Breast epithelium (tissue), 3 donors: ENCODE data around the gene RBM5.

Experiments used
- POLR2A ChIP-seq: fragments of 450-650 bp; IDR thresholded peaks from one replicate; pipeline ENCODE4 v1.6.1; 2016; ENCODE audit warnings: antibody characterized with exemption, mild to moderate bottlenecking, moderate library complexity
- TF ChIP-seq, protein P1 (sequence below), 3 donors: fragments of 450-650 bp; IDR thresholded peaks; one replicate each; pipeline ENCODE4 v1.5.1; 2016 to 2017; ENCODE audit warnings: antibody characterized with exemption in 3 of 3, mild to moderate bottlenecking in 3 of 3, moderate library complexity in 3 of 3

DNA sequence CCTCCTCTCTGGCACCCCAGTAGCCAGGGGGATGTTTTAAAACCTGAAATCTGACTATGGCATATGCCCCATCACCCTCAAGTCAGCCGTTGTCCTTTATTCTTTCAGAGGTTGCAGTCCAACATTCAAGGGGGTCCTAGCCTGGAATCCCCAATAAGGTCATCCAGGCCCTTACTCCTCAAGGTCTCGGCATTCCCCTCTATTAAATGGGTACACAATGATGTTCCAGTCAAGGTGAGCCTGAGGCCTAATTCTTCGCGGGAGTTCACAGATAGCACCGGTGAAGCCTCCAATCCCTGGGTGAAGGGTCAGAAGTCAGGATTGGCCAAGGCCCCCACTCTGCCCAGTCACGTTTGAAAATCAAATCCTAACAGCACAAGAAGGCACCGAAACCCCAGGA, 58.3 kb downstream of the RBM5 start:
- TF ChIP-seq, protein P1, sequence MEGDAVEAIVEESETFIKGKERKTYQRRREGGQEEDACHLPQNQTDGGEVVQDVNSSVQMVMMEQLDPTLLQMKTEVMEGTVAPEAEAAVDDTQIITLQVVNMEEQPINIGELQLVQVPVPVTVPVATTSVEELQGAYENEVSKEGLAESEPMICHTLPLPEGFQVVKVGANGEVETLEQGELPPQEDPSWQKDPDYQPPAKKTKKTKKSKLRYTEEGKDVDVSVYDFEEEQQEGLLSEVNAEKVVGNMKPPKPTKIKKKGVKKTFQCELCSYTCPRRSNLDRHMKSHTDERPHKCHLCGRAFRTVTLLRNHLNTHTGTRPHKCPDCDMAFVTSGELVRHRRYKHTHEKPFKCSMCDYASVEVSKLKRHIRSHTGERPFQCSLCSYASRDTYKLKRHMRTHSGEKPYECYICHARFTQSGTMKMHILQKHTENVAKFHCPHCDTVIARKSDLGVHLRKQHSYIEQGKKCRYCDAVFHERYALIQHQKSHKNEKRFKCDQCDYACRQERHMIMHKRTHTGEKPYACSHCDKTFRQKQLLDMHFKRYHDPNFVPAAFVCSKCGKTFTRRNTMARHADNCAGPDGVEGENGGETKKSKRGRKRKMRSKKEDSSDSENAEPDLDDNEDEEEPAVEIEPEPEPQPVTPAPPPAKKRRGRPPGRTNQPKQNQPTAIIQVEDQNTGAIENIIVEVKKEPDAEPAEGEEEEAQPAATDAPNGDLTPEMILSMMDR (IDR thresholded peaks at IDR 0.05) = no peak
- no peak for TF ChIP-seq POLR2A
